Tibial nerve (tissue), 3 donors: Measurements from ENCODE around the gene ARPP21.

Experiments used
- CTCF ChIP-seq, 5 experiments: fragments of 200-600 bp in 3 of 5; fragments of 450-650 bp in 2 of 5; sonication (generic) in 3 of 5; IDR thresholded peaks; one replicate each; pipeline ENCODE4 v1.5.1; 2016 to 2019; ENCODE audit warnings: antibody characterized with exemption in 5 of 5, mild to moderate bottlenecking in 3 of 5, moderate library complexity in 2 of 5
- POLR2A ChIP-seq, 2 donors: fragments of 450-650 bp; IDR thresholded peaks; one replicate each; pipeline ENCODE4 v1.6.1; 2017; ENCODE audit warnings: antibody characterized with exemption in 2 of 2, mild to moderate bottlenecking in 2 of 2, moderate library complexity in 2 of 2

- TF ChIP-seq CTCF (IDR thresholded peaks at IDR 0.05) (no peak), POLR2A (IDR thresholded peaks at IDR 0.05) (no peak)
Observed at GRCh38 chr3:35782355-35782754, 143.0 kb downstream of the ARPP21 start.
